PC-3 (cell line): ENCODE measurements around the gene ASIC3.

Source experiments
- CTCF ChIP-seq: fragments of 300-600 bp; sonication (generic); conservative IDR thresholded peaks from 2 replicates; pipeline ENCODE4 v1.5.1; 2017; ENCODE audit warnings: antibody characterized with exemption, low read depth, mild to moderate bottlenecking, low read length
- EZH2 ChIP-seq: fragments of 300-600 bp; sonication (generic); IDR thresholded peaks from one replicate; pipeline ENCODE4 v1.6.1; 2017; ENCODE audit warnings: antibody characterized with exemption, mild to moderate bottlenecking, low read length; ENCODE audit not compliant: unreplicated experiment

GRCh38 chr7:151064454-151064853, 16.1 kb downstream of the ASIC3 start:
- TF ChIP-seq CTCF (no peak), EZH2 (no peak)
